GM12892 (cell line): ENCODE results near the gene CDC14B.

Experiments
- POLR2A ChIP-seq: IDR thresholded peaks from 2 replicates; pipeline ENCODE4 v1.6.1; 2011; ENCODE audit warnings: low read depth, low read length, control low read depth
- POLR2AphosphoS5 ChIP-seq: IDR thresholded peaks from 2 replicates; pipeline ENCODE4 v1.6.1; 2011; ENCODE audit warnings: low read depth, low read length, control low read depth
- TAF1 ChIP-seq: IDR thresholded peaks from 2 replicates; pipeline ENCODE4 v1.6.1; 2011; ENCODE audit warnings: low read depth, mild to moderate bottlenecking, control low read depth, low read length, borderline replicate concordance

DNA sequence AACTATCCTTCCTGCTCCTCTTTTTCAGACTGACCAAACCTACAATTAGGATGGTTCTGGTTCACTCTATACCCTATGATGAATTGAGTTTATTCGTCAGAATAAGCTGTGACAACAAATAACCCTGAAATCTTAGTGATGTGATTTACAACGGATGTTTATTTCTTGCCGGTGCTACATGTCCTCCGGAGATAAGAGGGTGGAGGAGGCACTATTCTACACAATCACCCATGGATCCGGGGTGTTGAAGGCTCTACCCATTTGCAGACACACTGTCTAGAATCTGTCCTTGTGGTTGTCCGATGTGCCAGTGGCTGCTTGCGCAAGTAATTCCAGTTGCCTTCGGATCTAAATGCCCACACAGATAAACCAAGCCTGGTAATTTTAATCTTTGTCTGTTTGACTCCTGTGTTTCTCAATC is 44.7 kb downstream of the CDC14B start:
- TF ChIP-seq POLR2A (no peak), POLR2AphosphoS5 (no peak), TAF1 (no peak)
